Measurements from ENCODE around the gene NUAK1.
A peak's percentile ranks its signal among the peaks of the same experiment; 100 is the strongest.

Gene NUAK1

GRCh38 chr12:106130474-106131113 is 8.2 kb downstream of the NUAK1 start:
- no peak for DNase-seq (ENCODE audit: low spot score)

GRCh38 chr12:106128585-106129328 is 10.0 kb downstream of the NUAK1 start:
- no peak for DNase-seq (ENCODE audit: low spot score)

GRCh38 chr12:106127338-106128126 is 11.2 kb downstream of the NUAK1 start:
- no peak for DNase-seq (ENCODE audit: low spot score)

GRCh38 chr12:106126441-106127337 is 12.1 kb downstream of the NUAK1 start:
- no peak for DNase-seq (ENCODE audit: low spot score)

GRCh38 chr12:106125351-106126095 is 13.2 kb downstream of the NUAK1 start:
- no peak for DNase-seq (ENCODE audit: low spot score)

GRCh38 chr12:106123551-106124081 is 15.1 kb downstream of the NUAK1 start:
- DNase-seq (ENCODE audit: low spot score), result no peak

GRCh38 chr12:106123110-106123509 is 15.6 kb downstream of the NUAK1 start:
- DNase-seq (ENCODE audit: low spot score), result no peak

GRCh38 chr12:106122004-106122403 is 16.8 kb downstream of the NUAK1 start:
- no peak for DNase-seq (ENCODE audit: low spot score)

GRCh38 chr12:106120519-106121105 is 18.1 kb downstream of the NUAK1 start:
- no peak for DNase-seq (ENCODE audit: low spot score)

GRCh38 chr12:106119301-106119700 is 19.5 kb downstream of the NUAK1 start:
- no peak for DNase-seq (ENCODE audit: low spot score)

GRCh38 chr12:106118381-106119130 is 20.2 kb downstream of the NUAK1 start:
- no peak for DNase-seq (ENCODE audit: low spot score)

GRCh38 chr12:106115440-106115839 is 23.3 kb downstream of the NUAK1 start:
- DNase-seq (ENCODE audit: low spot score), result no peak

- DNase-seq (ENCODE audit: low spot score), result no peak
Measured at GRCh38 chr12:106114447-106115068, 24.2 kb downstream of the NUAK1 start.

- no peak for DNase-seq (ENCODE audit: low spot score)
Measured at GRCh38 chr12:106113824-106114446, 24.8 kb downstream of the NUAK1 start.

GRCh38 chr12:106113446-106113823 is 25.3 kb downstream of the NUAK1 start:
- DNase-seq (ENCODE audit: low spot score), result no peak

- peak; percentile 10 for DNase-seq (ENCODE audit: low spot score)
Measured at GRCh38 chr12:106113042-106113441, 25.7 kb downstream of the NUAK1 start.

- no peak for DNase-seq (ENCODE audit: low spot score)
Measured at GRCh38 chr12:106112145-106112821, 26.5 kb downstream of the NUAK1 start.

GRCh38 chr12:106110626-106111300 is 28.0 kb downstream of the NUAK1 start:
- DNase-seq (ENCODE audit: low spot score), result no peak

Data from COLO829 (cell line).